Skeletal muscle tissue (tissue), 4 donors: ENCODE data around the gene PLPP1. TPM values are rescaled to one million over a fixed set of nuclear protein-coding genes. Genes with fewer than 3 reads are reported as not detected.

Source experiments
- H3K27ac ChIP-seq: one replicate; pipeline ENCODE4 v1.7.0; 2013; ENCODE audit warnings: mild to moderate bottlenecking, low read depth, low read length, inconsistent platforms
- H3K27me3 ChIP-seq, 3 donors: one replicate each; pipeline ENCODE4 v1.7.0; 2013; ENCODE audit warnings: low read length in 3 of 3; ENCODE audit not compliant: control insufficient read depth in 3 of 3, insufficient read depth in 3 of 3
- H3K36me3 ChIP-seq, 3 donors: one replicate each; pipeline ENCODE4 v1.7.0; 2013; ENCODE audit warnings: low read length in 3 of 3; ENCODE audit not compliant: control insufficient read depth in 3 of 3, insufficient read depth in 3 of 3
- H3K4me1 ChIP-seq, 3 donors: one replicate each; pipeline ENCODE4 v1.7.0; 2013; ENCODE audit warnings: low read length in 3 of 3, mild to moderate bottlenecking in 3 of 3; ENCODE audit not compliant: control insufficient read depth in 3 of 3, insufficient read depth in 3 of 3
- H3K4me3 ChIP-seq, 3 donors: one replicate each; pipeline ENCODE4 v1.7.0; 2013; ENCODE audit warnings: low read length in 3 of 3
- H3K9ac ChIP-seq, 3 donors: one replicate each; pipeline ENCODE4 v1.7.0; 2013; ENCODE audit warnings: low read length in 3 of 3, mild to moderate bottlenecking in 3 of 3, moderate library complexity in 2 of 3, low read depth in 1 of 3
- H3K9me3 ChIP-seq, 3 donors: one replicate each; pipeline ENCODE4 v1.7.0; 2013; ENCODE audit warnings: low read length in 3 of 3; ENCODE audit not compliant: control insufficient read depth in 3 of 3
- total RNA-seq: library from RNA; depleted of rRNA; stranded (reverse); fragments of >200 nt; gene quantifications from one replicate; pipeline ENCODE4 v1.2.3, GENCODE V29; 2014
- donor health status: Osteomylitis.

The PLPP1 gene
- total RNA-seq, 1 donor from 2014 or later: 101 TPM

- no peak overlapping the region for H3K4me3 ChIP-seq
- H3K4me1 ChIP-seq: peaks cover 0 to 3% (median 0%) of the 10 kb centered on the region in 3 donors
- H3K9ac ChIP-seq: no peak overlapping the region
- peaks cover 2 to 18% (median 17%) of the 10 kb centered on the region in 3 donors for H3K36me3 ChIP-seq
- H3K27me3 ChIP-seq: no peaks in the 10 kb centered on the region
- H3K27ac ChIP-seq: no peak overlapping the region
- no peaks in the 10 kb centered on the region for H3K9me3 ChIP-seq
These were observed 126.8 kb downstream of the PLPP1 start for GRCh38 chr5:55407984-55408383.

GRCh38 chr5:55407059-55407684, 127.6 kb downstream of the PLPP1 start:
- Histone ChIP-seq H3K27ac (no peak overlapping the region), H3K4me1 (peaks cover 0 to 3% (median 0%) of the 10 kb centered on the region in 3 donors), H3K4me3 (no peak overlapping the region), H3K9me3 (no peaks in the 10 kb centered on the region), H3K9ac (no peak overlapping the region), H3K27me3 (no peaks in the 10 kb centered on the region), H3K36me3 (peaks cover 3 to 23% (median 22%) of the 10 kb centered on the region in 3 donors)

GRCh38 chr5:55406292-55406691, 128.5 kb downstream of the PLPP1 start:
- no peak overlapping the region for H3K4me3 ChIP-seq
- no peaks in the 10 kb centered on the region for H3K9me3 ChIP-seq
- H3K36me3 ChIP-seq: peaks cover 4 to 31% (median 22%) of the 10 kb centered on the region in 3 donors
- H3K4me1 ChIP-seq: peaks cover 0 to 3% (median 0%) of the 10 kb centered on the region in 3 donors
- H3K9ac ChIP-seq: no peak overlapping the region
- H3K27ac ChIP-seq: no peak overlapping the region
- no peaks in the 10 kb centered on the region for H3K27me3 ChIP-seq

GRCh38 chr5:55402199-55402598, 132.6 kb downstream of the PLPP1 start:
- H3K4me3 ChIP-seq: no peak overlapping the region
- H3K9me3 ChIP-seq: no peaks in the 10 kb centered on the region
- no peaks in the 10 kb centered on the region for H3K27me3 ChIP-seq
- H3K27ac ChIP-seq: no peak overlapping the region
- H3K4me1 ChIP-seq: no peaks in the 10 kb centered on the region
- no peak overlapping the region for H3K9ac ChIP-seq
- peaks cover 8 to 35% (median 32%) of the 10 kb centered on the region in 3 donors for H3K36me3 ChIP-seq

GRCh38 chr5:55393501-55394175, 141.1 kb downstream of the PLPP1 start:
- no peak overlapping the region for H3K27ac ChIP-seq
- H3K36me3 ChIP-seq: peaks cover 0 to 8% (median 4%) of the 10 kb centered on the region in 3 donors
- no peak overlapping the region for H3K9ac ChIP-seq
- H3K9me3 ChIP-seq: no peaks in the 10 kb centered on the region
- H3K27me3 ChIP-seq: no peaks in the 10 kb centered on the region
- H3K4me3 ChIP-seq: no peak overlapping the region
- H3K4me1 ChIP-seq: no peaks in the 10 kb centered on the region

DNA sequence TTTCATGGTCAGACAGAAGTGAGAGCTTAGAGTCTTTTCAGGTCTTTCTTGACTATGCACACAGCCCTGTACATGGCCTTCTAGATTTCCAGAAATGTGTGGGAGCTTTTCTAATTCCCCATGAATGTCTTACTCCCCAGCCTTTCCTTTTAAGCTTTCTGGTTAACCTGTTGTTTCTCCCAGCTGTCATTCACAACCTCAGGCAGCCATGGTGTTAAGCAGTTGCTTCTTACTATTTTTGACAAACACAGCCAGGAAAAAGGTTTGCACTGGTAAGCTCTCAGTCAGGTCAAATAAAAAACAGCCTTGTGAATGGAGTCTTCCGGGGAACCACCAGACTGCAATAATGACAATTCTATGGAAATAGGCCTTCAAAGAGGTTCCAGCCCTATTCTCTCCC, 142.1 kb downstream of the PLPP1 start:
- H3K4me1 ChIP-seq: no peaks in the 10 kb centered on the region
- H3K27me3 ChIP-seq: no peaks in the 10 kb centered on the region

DNA sequence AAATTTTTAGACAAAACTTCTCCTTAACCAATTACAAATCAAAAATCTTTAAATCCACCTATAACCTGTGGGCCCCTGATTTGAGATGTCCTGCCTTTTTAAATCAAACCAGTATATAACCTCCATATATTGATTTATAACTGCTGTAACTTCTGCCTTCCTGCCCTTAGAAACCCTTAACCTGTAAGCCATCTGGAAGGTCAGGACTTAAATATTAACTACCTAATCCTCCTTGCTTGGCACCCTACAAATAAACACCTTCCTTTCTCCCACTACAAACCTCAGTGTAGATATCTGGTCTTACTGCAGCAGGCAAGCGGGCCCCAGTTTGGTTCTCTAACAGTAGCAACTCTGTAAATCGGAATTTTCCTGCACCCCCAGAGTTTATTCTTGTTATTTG, 143.1 kb downstream of the PLPP1 start:
- Histone ChIP-seq H3K4me3 (no peak overlapping the region), H3K36me3 (peaks cover 0 to 8% (median 4%) of the 10 kb centered on the region in 3 donors), H3K4me1 (no peaks in the 10 kb centered on the region), H3K27ac (no peak overlapping the region), H3K9me3 (no peaks in the 10 kb centered on the region), H3K27me3 (no peaks in the 10 kb centered on the region), H3K9ac (no peak overlapping the region)

More for the DNA sequence above, 142.1 kb downstream of the PLPP1 start:
- H3K4me3 ChIP-seq: no peak overlapping the region
- no peak overlapping the region for H3K27ac ChIP-seq
- H3K36me3 ChIP-seq: peaks cover 0 to 8% (median 4%) of the 10 kb centered on the region in 3 donors
- no peaks in the 10 kb centered on the region for H3K9me3 ChIP-seq
- no peak overlapping the region for H3K9ac ChIP-seq

GRCh38 chr5:55387865-55388264, 146.9 kb downstream of the PLPP1 start:
- no peak overlapping the region for H3K9ac ChIP-seq
- no peak overlapping the region for H3K4me3 ChIP-seq
- peaks cover 4 to 13% (median 5%) of the 10 kb centered on the region in 3 donors for H3K36me3 ChIP-seq
- H3K4me1 ChIP-seq: peaks cover 0 to 4% (median 0%) of the 10 kb centered on the region in 3 donors
- peaks cover 0 to 4% (median 0%) of the 10 kb centered on the region in 3 donors for H3K9me3 ChIP-seq
- no peak overlapping the region for H3K27ac ChIP-seq
- H3K27me3 ChIP-seq: no peaks in the 10 kb centered on the region

- no peak overlapping the region for H3K9ac ChIP-seq
- peaks cover 0 to 11% (median 7%) of the 10 kb centered on the region in 3 donors for H3K36me3 ChIP-seq
- no peaks in the 10 kb centered on the region for H3K27me3 ChIP-seq
- H3K4me1 ChIP-seq: peaks cover 0 to 4% (median 0%) of the 10 kb centered on the region in 3 donors
- H3K4me3 ChIP-seq: no peak overlapping the region
- no peak overlapping the region for H3K27ac ChIP-seq
- H3K9me3 ChIP-seq: peaks cover 0 to 4% (median 0%) of the 10 kb centered on the region in 3 donors
These were observed 148.4 kb downstream of the PLPP1 start for GRCh38 chr5:55386356-55386755.

DNA sequence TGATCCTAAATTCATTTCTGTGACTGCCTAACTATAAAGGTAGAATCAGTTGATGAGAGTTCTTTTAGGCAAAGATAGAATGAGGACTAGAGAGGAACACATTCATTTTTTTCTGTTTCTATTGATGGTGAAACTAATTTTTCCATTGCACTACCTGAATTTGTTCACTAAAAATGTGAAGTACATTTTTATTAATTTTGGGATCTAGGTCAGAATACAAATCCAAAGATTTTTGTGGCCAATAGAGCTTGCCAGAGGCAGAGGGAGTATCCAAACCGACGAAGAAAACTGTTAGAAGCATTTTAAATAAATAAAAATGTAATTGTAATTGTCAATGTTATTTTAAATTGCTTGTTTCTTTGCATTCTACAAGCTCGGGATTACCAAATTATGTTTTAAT, 148.9 kb downstream of the PLPP1 start:
- peaks cover 0 to 4% (median 0%) of the 10 kb centered on the region in 3 donors for H3K9me3 ChIP-seq
- H3K9ac ChIP-seq: no peak overlapping the region
- peaks cover 0 to 11% (median 7%) of the 10 kb centered on the region in 3 donors for H3K36me3 ChIP-seq
- H3K4me3 ChIP-seq: no peak overlapping the region
- peaks cover 0 to 4% (median 0%) of the 10 kb centered on the region in 3 donors for H3K4me1 ChIP-seq
- H3K27ac ChIP-seq: no peak overlapping the region
- no peaks in the 10 kb centered on the region for H3K27me3 ChIP-seq
